B cell (primary cell): ENCODE results near the gene ADIPOR1. TPM values are rescaled to one million over a fixed set of nuclear protein-coding genes. Genes with fewer than 3 reads are reported as not detected.
"Not testable (repeated sequence)": the region's sequence is repeated elsewhere in the genome, so short reads cannot be mapped to it uniquely, and the experiment has no call there.

Experiments
- ATAC-seq: fragments of 200-7000 bp; cut with Tn5 transposase; one replicate; pipeline ENCODE4 v1.10.0; 2021; ENCODE audit warnings: low read depth, mild to moderate bottlenecking, moderate number of reproducible peaks, moderate library complexity
- CTCF ChIA-PET: fragments of 350-600 bp; sonication (Branson Sonifier 250); formaldehyde crosslinking; loops from one replicate; lab custom pipeline; 2021; ENCODE audit warnings: antibody characterized with exemption, inconsistent platforms; lab: Charles Lee
- POLR2A ChIA-PET: fragments of 350-600 bp; sonication (Branson Sonifier 250); formaldehyde crosslinking; loops from one replicate; lab custom pipeline; 2021; ENCODE audit warnings: antibody characterized with exemption; lab: Charles Lee
- DNase-seq: peaks from one replicate; pipeline ENCODE4 v3.0.0; 2013
- H2AFZ ChIP-seq: 2 replicates; pipeline ENCODE4 v1.6.1; 2012; ENCODE audit warnings: mild to moderate bottlenecking, low read depth, low read length; ENCODE audit not compliant: insufficient read depth, poor library complexity, severe bottlenecking
- H3K27ac ChIP-seq, 2 donors: 1 replicate in 1 of 2; 2 replicates in 1 of 2; pipeline ENCODE4 v1.5.1; 2012 to 2013; ENCODE audit warnings: low read length in 2 of 2, mild to moderate bottlenecking in 2 of 2, moderate library complexity in 1 of 2
- H3K27me3 ChIP-seq, 4 experiments: fragments of 200-600 bp in 1 of 4; sonication (generic) in 1 of 4; replicated peaks in 1 of 4; 1 replicate in 2 of 4; 2 replicates in 2 of 4; pipeline versions ENCODE4 v1.6.1 to v1.7.0; 2013 to 2016; ENCODE audit warnings: low read length in 3 of 4, mild to moderate bottlenecking in 2 of 4, mixed read lengths in 1 of 4, moderate library complexity in 1 of 4; ENCODE audit not compliant: insufficient read depth in 4 of 4, control insufficient read depth in 3 of 4; ENCODE audit errors: control extremely low read depth in 1 of 4
- H3K36me3 ChIP-seq, 2 experiments: replicated peaks in 1 of 2; 1 replicate in 1 of 2; 2 replicates in 1 of 2; pipeline versions ENCODE4 v1.6.1 to v1.7.1; 2013; ENCODE audit warnings: low read length in 1 of 2; ENCODE audit not compliant: insufficient read depth in 2 of 2, control insufficient read depth in 1 of 2; ENCODE audit errors: control extremely low read depth in 1 of 2, extremely low read depth in 1 of 2
- H3K4me1 ChIP-seq, 2 donors: fragments of 200-600 bp in 1 of 2; sonication (generic) in 1 of 2; 1 replicate in 1 of 2; 2 replicates in 1 of 2; pipeline versions ENCODE4 v1.5.1 to v1.6.1; 2013 to 2017; ENCODE audit warnings: low read length in 2 of 2; ENCODE audit not compliant: control insufficient read depth in 2 of 2, insufficient read depth in 2 of 2
- H3K4me2 ChIP-seq: replicated peaks from 2 replicates; pipeline ENCODE3; 2012; ENCODE audit warnings: mild to moderate bottlenecking, low read depth, low read length; ENCODE audit not compliant: poor library complexity, severe bottlenecking
- H3K4me3 ChIP-seq, 5 experiments: fragments of 200-600 bp in 1 of 5; sonication (generic) in 1 of 5; 1 replicate in 3 of 5; 2 replicates in 2 of 5; pipeline versions ENCODE4 v1.5.1 to v1.7.0; 2011 to 2016; ENCODE audit warnings: low read length in 4 of 5, mild to moderate bottlenecking in 4 of 5, low read depth in 2 of 5, control low read depth in 1 of 5, moderate library complexity in 1 of 5; ENCODE audit not compliant: insufficient read depth in 1 of 5; ENCODE audit errors: control extremely low read depth in 1 of 5, extremely low read depth in 1 of 5
- H3K79me2 ChIP-seq: fragments of 200-600 bp; sonication (generic); one replicate; pipeline ENCODE4 v1.6.0; 2016; ENCODE audit warnings: low read length; ENCODE audit not compliant: control insufficient read depth, insufficient read depth
- H3K9ac ChIP-seq: fragments of 200-600 bp; sonication (generic); 2 replicates; pipeline ENCODE4 v1.6.1; 2017; ENCODE audit warnings: mild to moderate bottlenecking, low read length, moderate library complexity
- H3K9me3 ChIP-seq, 3 donors: one replicate each; pipeline versions ENCODE4 v1.6.1 to v1.7.1; 2013; ENCODE audit warnings: low read length in 2 of 3; ENCODE audit not compliant: control insufficient read depth in 2 of 3, insufficient read depth in 1 of 3; ENCODE audit errors: control extremely low read depth in 1 of 3
- H4K20me1 ChIP-seq: 2 replicates; pipeline ENCODE4 v1.6.0; 2012; ENCODE audit warnings: mild to moderate bottlenecking, low read length; ENCODE audit not compliant: insufficient read depth, control insufficient read depth, poor library complexity, severe bottlenecking
- H3K27ac Mint-ChIP-seq: one replicate; pipeline ENCODE4 v1.8.0; 2021; ENCODE audit warnings: mixed read lengths
- H3K27me3 Mint-ChIP-seq: one replicate; pipeline ENCODE4 v1.8.0; 2021; ENCODE audit warnings: mixed read lengths
- H3K4me1 Mint-ChIP-seq: one replicate; pipeline ENCODE4 v1.8.0; 2021; ENCODE audit warnings: mixed read lengths
- H3K4me3 Mint-ChIP-seq: one replicate; pipeline ENCODE4 v1.8.0; 2021; ENCODE audit warnings: mixed read lengths
- H3K9me3 Mint-ChIP-seq: one replicate; pipeline ENCODE4 v1.8.0; 2022; ENCODE audit warnings: mixed read lengths; ENCODE audit not compliant: insufficient read depth
- EZH2 ChIP-seq: IDR thresholded peaks from 2 replicates; pipeline ENCODE4 v1.6.1; 2012; ENCODE audit warnings: borderline replicate concordance, low read depth, mild to moderate bottlenecking, moderate library complexity, low read length; ENCODE audit not compliant: insufficient read depth, poor library complexity, severe bottlenecking
- WGBS: methylation state at CpG from one replicate; pipeline ENCODE4 v1.1.5; 2013; ENCODE audit warnings: missing lambda C conversion rate; ENCODE audit not compliant: insufficient coverage; 5-methylcytosine and 5-hydroxymethylcytosine counted together
- intact Hi-C: fragments of 100-400 bp; cut with micrococcal nuclease; formaldehyde crosslinking; loops from one replicate; pipeline ENCODE4 v1.10.0; 2022
- polyA plus RNA-seq: library from polyadenylated mRNA; depleted of rRNA; stranded (reverse); fragments of >200 nt; gene quantifications from 2 replicates; pipeline ENCODE4 v1.2.3, GENCODE V29; 2012
- total RNA-seq, 2 donors: library from RNA; stranded (reverse); fragments of 120-200 nt in 1 of 2; gene quantifications; 1 replicate in 1 of 2; 2 replicates in 1 of 2; pipeline versions ENCODE4 v1.2.3 to v1.2.4, GENCODE V29; 2013 to 2022
- TF ChIP-seq, protein P1 (sequence below): fragments of 200-600 bp; IDR thresholded peaks from one replicate; pipeline ENCODE4 v1.8.0; 2022; ENCODE audit warnings: antibody characterized with exemption, mild to moderate bottlenecking

Gene ADIPOR1
- total and polyA plus RNA-seq, 2 donors (not counting 1 experiment from before 2014, with no cell fraction given): 44.2 to 49.5 TPM

DNA sequence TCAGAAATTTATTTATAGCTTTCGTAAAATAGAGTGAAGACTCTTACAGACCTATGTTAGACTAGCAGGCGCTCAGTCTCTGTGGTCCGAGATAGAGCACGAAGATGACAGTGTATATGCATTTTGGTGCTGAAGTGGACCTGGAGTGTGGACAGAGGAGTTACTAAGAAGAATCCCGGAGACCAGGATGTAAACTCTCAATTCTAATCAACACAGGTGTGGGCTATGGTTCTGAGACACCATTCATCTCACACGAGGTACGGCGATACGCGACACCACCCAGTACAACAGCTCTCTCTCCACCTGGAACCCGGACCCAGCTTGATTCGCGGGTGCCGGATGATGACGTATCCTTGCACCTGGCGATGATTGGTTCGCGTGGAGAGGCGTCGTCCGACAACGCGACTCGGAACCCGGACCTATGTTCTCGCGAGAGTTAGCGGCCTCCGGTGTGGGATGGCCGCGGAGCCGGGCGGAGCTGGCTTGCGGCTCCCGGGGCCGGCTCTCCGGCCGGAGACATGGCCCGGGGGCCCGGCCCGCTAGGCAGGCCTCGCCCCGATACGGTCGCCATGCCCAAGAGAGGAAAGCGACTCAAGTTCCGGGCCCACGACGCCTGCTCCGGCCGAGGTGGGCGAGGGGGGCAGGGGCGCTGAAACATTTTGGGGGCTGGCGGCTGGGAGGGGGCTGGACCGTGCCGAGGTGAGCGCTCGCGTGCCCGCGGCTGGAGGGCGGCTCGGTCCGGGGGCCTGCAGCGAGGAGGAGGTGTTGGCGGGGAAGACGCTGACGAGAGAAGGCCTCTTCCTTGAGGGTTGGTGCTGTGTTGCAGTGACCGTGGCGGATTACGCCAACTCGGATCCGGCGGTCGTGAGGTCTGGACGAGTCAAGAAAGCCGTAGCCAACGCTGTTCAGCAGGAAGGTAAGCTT is 49.1 kb upstream of the ADIPOR1 start, which contains the start of gene TMEM183A:
TSS of gene TMEM183A (plus strand) at position 427 of the 924 bp plus-strand sequence. CDS start at position 519, 92 bp downstream.
- peaks cover 37% of the 10 kb centered on the region for H3K79me2 ChIP-seq
- POLR2A ChIA-PET: interaction anchor here (0.6 to 1.8 kb wide), 7 partner anchors 17 to 1472 kb away, joined by 3 to 11 read pairs (median 4); partner anchors contain the start of genes PPFIA4 and RABIF
- peaks cover 32% of the 10 kb centered on the region for H3K4me1 Mint-ChIP-seq
- H2AFZ ChIP-seq: peak within 1 kb of the TSS; percentile 98
- no peaks in the 10 kb centered on the region for H3K27me3 ChIP-seq
- peak; percentile 90 for ATAC-seq
- H3K4me1 ChIP-seq: peaks cover 16 to 17% of the 10 kb centered on the region in 2 donors
- peak within 1 kb of the TSS; percentile 88 for H3K4me2 ChIP-seq
- H3K27ac ChIP-seq: peak within 1 kb of the TSS; percentile 89 to 96
- peak within 1 kb of the TSS; percentile 96 for H3K27ac Mint-ChIP-seq
- no peaks in the 10 kb centered on the region for H4K20me1 ChIP-seq
- peaks cover 8 to 30% of the 10 kb centered on the region in 2 experiments for H3K36me3 ChIP-seq
- under 1% methylated on average over 72 of the region's 78 CpGs for WGBS
- no peaks in the 10 kb centered on the region for H3K9me3 Mint-ChIP-seq
- H3K9ac ChIP-seq: peak within 1 kb of the TSS; percentile 92
- H3K27me3 Mint-ChIP-seq: no peaks in the 10 kb centered on the region
- no peak for TF ChIP-seq EZH2
- TF ChIP-seq, protein P1, sequence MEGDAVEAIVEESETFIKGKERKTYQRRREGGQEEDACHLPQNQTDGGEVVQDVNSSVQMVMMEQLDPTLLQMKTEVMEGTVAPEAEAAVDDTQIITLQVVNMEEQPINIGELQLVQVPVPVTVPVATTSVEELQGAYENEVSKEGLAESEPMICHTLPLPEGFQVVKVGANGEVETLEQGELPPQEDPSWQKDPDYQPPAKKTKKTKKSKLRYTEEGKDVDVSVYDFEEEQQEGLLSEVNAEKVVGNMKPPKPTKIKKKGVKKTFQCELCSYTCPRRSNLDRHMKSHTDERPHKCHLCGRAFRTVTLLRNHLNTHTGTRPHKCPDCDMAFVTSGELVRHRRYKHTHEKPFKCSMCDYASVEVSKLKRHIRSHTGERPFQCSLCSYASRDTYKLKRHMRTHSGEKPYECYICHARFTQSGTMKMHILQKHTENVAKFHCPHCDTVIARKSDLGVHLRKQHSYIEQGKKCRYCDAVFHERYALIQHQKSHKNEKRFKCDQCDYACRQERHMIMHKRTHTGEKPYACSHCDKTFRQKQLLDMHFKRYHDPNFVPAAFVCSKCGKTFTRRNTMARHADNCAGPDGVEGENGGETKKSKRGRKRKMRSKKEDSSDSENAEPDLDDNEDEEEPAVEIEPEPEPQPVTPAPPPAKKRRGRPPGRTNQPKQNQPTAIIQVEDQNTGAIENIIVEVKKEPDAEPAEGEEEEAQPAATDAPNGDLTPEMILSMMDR: no peak
- CTCF ChIA-PET: interaction anchor here (0.7 to 2.8 kb wide), 8 partner anchors 8 to 375 kb away, joined by 3 to 13 read pairs (median 5); partner anchors contain the start of genes KLHL12 and PPFIA4
- peaks cover 0 to 6% (median 0%) of the 10 kb centered on the region in 3 donors for H3K9me3 ChIP-seq
- intact Hi-C loops: loop anchor here (1.0 to 10.0 kb wide), 7 partner anchors 19 to 658 kb away; partner anchors contain the start of genes ADIPOR1, PCAT6, PPFIA4 and PPP1R12B
- peak within 1 kb of the TSS; percentile 99 for H3K4me3 Mint-ChIP-seq
- peak; percentile 96 for DNase-seq
- peak within 1 kb of the TSS; percentile 89 to 99 (median 95) for H3K4me3 ChIP-seq

- not testable (repeated sequence) for H3K9me3 ChIP-seq, H3K9me3 Mint-ChIP-seq, ATAC-seq, H3K27me3 Mint-ChIP-seq, H3K27me3 ChIP-seq, H4K20me1 ChIP-seq, DNase-seq
- ChIA-PET POLR2A (interaction anchor here (0.6 to 1.8 kb wide), 3 partner anchors 16 to 86 kb away, joined by 3 to 11 read pairs (median 7); no protein-coding TSS in a partner anchor), CTCF (interaction anchor here (0.7 to 2.8 kb wide), 8 partner anchors 9 to 359 kb away, joined by 3 to 13 read pairs (median 3); no protein-coding TSS in a partner anchor)
- Histone ChIP-seq H3K79me2 (peaks cover 30% of the 10 kb centered on the region), H3K36me3 (peaks cover 5 to 16% of the 10 kb centered on the region in 2 experiments), H2AFZ (peak overlapping the region; percentile 98), H3K4me1 (peaks cover 16 to 17% of the 10 kb centered on the region in 2 donors), H3K4me2 (peak overlapping the region; percentile 88), H3K4me3 (peak overlapping the region in 1 of 5 experiments; percentile 95), H3K9ac (peak overlapping the region; percentile 92), H3K27ac (peak overlapping the region in 1 of 2 donors; percentile 89)
- 81% methylated on average over 13 of the region's 17 CpGs for WGBS
- intact Hi-C loops: loop anchor here (2.0 to 10.0 kb wide), 3 partner anchors 47 to 657 kb away; partner anchors contain the start of genes ADIPOR1 and PPP1R12B
- peak overlapping the region; percentile 96 for H3K27ac Mint-ChIP-seq
- peak overlapping the region; percentile 99 for H3K4me3 Mint-ChIP-seq
- peaks cover 28% of the 10 kb centered on the region for H3K4me1 Mint-ChIP-seq
Measured at GRCh38 chr1:203005395-203006142, 47.5 kb upstream of the ADIPOR1 start.
